ENCODE results near the gene ANKH. TPM values are rescaled to one million over a fixed set of nuclear protein-coding genes. Genes with fewer than 3 reads are reported as not detected.

ANKH gene
- total and polyA plus RNA-seq, 8 donors = 3.6 to 115 (median 14.3) TPM

- no peaks in the 10 kb centered on the region for H3K27me3 ChIP-seq
- intact Hi-C loops (cut with DNase I; ENCODE audit: low total_unique reads) = loop anchor here (5.0 kb wide), 1 partner anchor 283 kb away; no protein-coding TSS in a partner anchor
- 94 to 97% (median 96%) methylated on average over 18 of the region's 18 CpGs for WGBS, 5 donors
- peaks cover 0 to 49% (median 41%) of the 10 kb centered on the region in 4 donors for H3K36me3 ChIP-seq
- no peaks in the 10 kb centered on the region for H3K9me3 ChIP-seq
- no peak overlapping the region for H3K27ac ChIP-seq
- H3K4me1 ChIP-seq = peaks cover 0 to 16% (median 10%) of the 10 kb centered on the region in 4 donors
- no peak for DNase-seq
- no peak overlapping the region for H3K4me3 ChIP-seq
- no peak for TF ChIP-seq EP300 (IDR thresholded peaks at IDR 0.05)
These were observed 141.9 kb downstream of the ANKH start for GRCh38 chr5:14729448-14730385.

GRCh38 chr5:14728459-14728938 lies 143.1 kb downstream of the ANKH start:
- H3K27ac ChIP-seq = no peak overlapping the region
- peak in 1 of 2 donors; percentile 61 for DNase-seq
- no peaks in the 10 kb centered on the region for H3K9me3 ChIP-seq
- TF ChIP-seq POLR2A (IDR thresholded peaks at IDR 0.05) = no peak
- TF ChIP-seq POLR2AphosphoS5 (IDR thresholded peaks at IDR 0.05) = no peak
- TF ChIP-seq CTCF (IDR thresholded peaks at IDR 0.05) = no peak
- TF ChIP-seq EP300 (IDR thresholded peaks at IDR 0.05) = no peak
- 45 to 70% (median 52%) methylated on average over 15 of the region's 15 CpGs for WGBS, 5 donors
- H3K36me3 ChIP-seq = peaks cover 0 to 43% (median 35%) of the 10 kb centered on the region in 4 donors
- H3K4me1 ChIP-seq = peaks cover 0 to 16% (median 10%) of the 10 kb centered on the region in 4 donors
- no peaks in the 10 kb centered on the region for H3K27me3 ChIP-seq
- no peak overlapping the region for H3K4me3 ChIP-seq
- intact Hi-C loops (cut with DNase I; ENCODE audit: low total_unique reads) = loop anchor here (5.0 kb wide), 1 partner anchor 284 kb away; no protein-coding TSS in a partner anchor

GRCh38 chr5:14727928-14728458 lies 143.6 kb downstream of the ANKH start:
- Histone ChIP-seq H3K4me3 (no peak overlapping the region), H3K36me3 (peaks cover 0 to 38% (median 32%) of the 10 kb centered on the region in 4 donors), H3K4me1 (peaks cover 0 to 16% (median 10%) of the 10 kb centered on the region in 4 donors), H3K27ac (no peak overlapping the region), H3K27me3 (no peaks in the 10 kb centered on the region), H3K9me3 (no peaks in the 10 kb centered on the region)
- 81 to 89% (median 85%) methylated on average over 7 of the region's 7 CpGs for WGBS, 5 donors
- TF ChIP-seq POLR2A (IDR thresholded peaks at IDR 0.05) = no peak
- no peak for TF ChIP-seq EP300 (IDR thresholded peaks at IDR 0.05)
- TF ChIP-seq POLR2AphosphoS5 (IDR thresholded peaks at IDR 0.05) = no peak
- no peak for TF ChIP-seq CTCF (IDR thresholded peaks at IDR 0.05)
- no peak for DNase-seq
- intact Hi-C loops (cut with DNase I; ENCODE audit: low total_unique reads) = loop anchor here (5.0 kb wide), 1 partner anchor 284 kb away; no protein-coding TSS in a partner anchor

GRCh38 chr5:14727428-14727865 lies 144.1 kb downstream of the ANKH start:
- peak; percentile 80 to 93 for DNase-seq
- WGBS, 5 donors = 3 to 9% (median 6%) methylated on average over 7 of the region's 7 CpGs
- no peaks in the 10 kb centered on the region for H3K27me3 ChIP-seq
- intact Hi-C loops (cut with DNase I; ENCODE audit: low total_unique reads) = loop anchor here (5.0 kb wide), 1 partner anchor 285 kb away; no protein-coding TSS in a partner anchor
- H3K36me3 ChIP-seq = peaks cover 0 to 36% (median 30%) of the 10 kb centered on the region in 4 donors
- peaks cover 0 to 16% (median 10%) of the 10 kb centered on the region in 4 donors for H3K4me1 ChIP-seq
- no peak overlapping the region for H3K4me3 ChIP-seq
- TF ChIP-seq POLR2AphosphoS5 (IDR thresholded peaks at IDR 0.05) (peak in 1 of 3 donors; percentile 37), EP300 (IDR thresholded peaks at IDR 0.05) (no peak), CTCF (IDR thresholded peaks at IDR 0.05) (peak in 5 of 7 experiments; percentile 79 to 91 (median 89)), POLR2A (IDR thresholded peaks at IDR 0.05) (no peak)
- no peak overlapping the region for H3K27ac ChIP-seq
- H3K9me3 ChIP-seq = no peaks in the 10 kb centered on the region
